ENCODE measurements around the gene EDEM3. TPM values are rescaled to one million over a fixed set of nuclear protein-coding genes. Genes with fewer than 3 reads are reported as not detected.
"Not testable (repeated sequence)": the region's sequence is repeated elsewhere in the genome, so short reads cannot be mapped to it uniquely, and the experiment has no call there.

Gene EDEM3
- polyA plus RNA-seq, 1 donor: 37.4 TPM

- H3K9me3 ChIP-seq (ENCODE audit: control insufficient read depth, low read depth, low read length): no peaks in the 10 kb centered on the region
- no peaks in the 10 kb centered on the region for H3K27me3 ChIP-seq (ENCODE audit: control insufficient read depth, insufficient read depth, low read length)
- DNase-seq: no peak
- 93% methylated on average over 1 of the region's 4 CpGs for WGBS (ENCODE audit: insufficient coverage, low lambda C conversion rate)
- H3K4me1 ChIP-seq (ENCODE audit: control insufficient read depth, insufficient read depth, low read length): peaks cover 5% of the 10 kb centered on the region
- H3K27ac ChIP-seq (ENCODE audit: low read length): no peak overlapping the region
- no peak overlapping the region for H3K4me3 ChIP-seq (ENCODE audit: low read length)
- H3K36me3 ChIP-seq (ENCODE audit: control insufficient read depth, insufficient read depth, low read length): no peaks in the 10 kb centered on the region
Observed at GRCh38 chr1:184770181-184770979, 15.7 kb upstream of the EDEM3 start.

- no peak overlapping the region for H3K4me3 ChIP-seq (ENCODE audit: low read length)
- no peaks in the 10 kb centered on the region for H3K27me3 ChIP-seq (ENCODE audit: control insufficient read depth, insufficient read depth, low read length)
- H3K36me3 ChIP-seq (ENCODE audit: control insufficient read depth, insufficient read depth, low read length): no peaks in the 10 kb centered on the region
- H3K9me3 ChIP-seq (ENCODE audit: control insufficient read depth, low read depth, low read length): no peaks in the 10 kb centered on the region
- no peak for DNase-seq
- no peak overlapping the region for H3K27ac ChIP-seq (ENCODE audit: low read length)
- 100% methylated on average over 1 of the region's 2 CpGs for WGBS (ENCODE audit: insufficient coverage, low lambda C conversion rate)
- peaks cover 3% of the 10 kb centered on the region for H3K4me1 ChIP-seq (ENCODE audit: control insufficient read depth, insufficient read depth, low read length)
Observed at GRCh38 chr1:184769241-184769640, 14.6 kb upstream of the EDEM3 start.

- 69% methylated on average over 2 of the region's 2 CpGs for WGBS (ENCODE audit: insufficient coverage, low lambda C conversion rate)
- H3K4me3 ChIP-seq (ENCODE audit: low read length): no peak overlapping the region
- H3K4me1 ChIP-seq (ENCODE audit: control insufficient read depth, insufficient read depth, low read length): no peaks in the 10 kb centered on the region
- no peaks in the 10 kb centered on the region for H3K27me3 ChIP-seq (ENCODE audit: control insufficient read depth, insufficient read depth, low read length)
- no peaks in the 10 kb centered on the region for H3K9me3 ChIP-seq (ENCODE audit: control insufficient read depth, low read depth, low read length)
- H3K27ac ChIP-seq (ENCODE audit: low read length): no peak overlapping the region
- DNase-seq: no peak
- H3K36me3 ChIP-seq (ENCODE audit: control insufficient read depth, insufficient read depth, low read length): no peaks in the 10 kb centered on the region
Observed at GRCh38 chr1:184768467-184768866, 13.8 kb upstream of the EDEM3 start.

GRCh38 chr1:184767591-184767990 is 12.9 kb upstream of the EDEM3 start:
- Histone ChIP-seq H3K27ac (ENCODE audit: low read length) (no peak overlapping the region), H3K27me3 (ENCODE audit: control insufficient read depth, insufficient read depth, low read length) (no peaks in the 10 kb centered on the region), H3K4me1 (ENCODE audit: control insufficient read depth, insufficient read depth, low read length) (no peaks in the 10 kb centered on the region), H3K36me3 (ENCODE audit: control insufficient read depth, insufficient read depth, low read length) (no peaks in the 10 kb centered on the region), H3K9me3 (ENCODE audit: control insufficient read depth, low read depth, low read length) (no peaks in the 10 kb centered on the region), H3K4me3 (ENCODE audit: low read length) (no peak overlapping the region)
- WGBS (ENCODE audit: insufficient coverage, low lambda C conversion rate): 100% methylated on average over 1 of the region's 5 CpGs
- no peak for DNase-seq

GRCh38 chr1:184764483-184764882 is 9.8 kb upstream of the EDEM3 start:
- no peaks in the 10 kb centered on the region for H3K9me3 ChIP-seq (ENCODE audit: control insufficient read depth, low read depth, low read length)
- H3K36me3 ChIP-seq (ENCODE audit: control insufficient read depth, insufficient read depth, low read length): no peaks in the 10 kb centered on the region
- no peaks in the 10 kb centered on the region for H3K27me3 ChIP-seq (ENCODE audit: control insufficient read depth, insufficient read depth, low read length)
- no CpG with 5 or more reads among the region's 1 CpG for WGBS (ENCODE audit: insufficient coverage, low lambda C conversion rate)
- H3K27ac ChIP-seq (ENCODE audit: low read length): no peak overlapping the region
- H3K4me3 ChIP-seq (ENCODE audit: low read length): no peak overlapping the region
- H3K4me1 ChIP-seq (ENCODE audit: control insufficient read depth, insufficient read depth, low read length): no peaks in the 10 kb centered on the region
- no peak for DNase-seq

- H3K9me3 ChIP-seq (ENCODE audit: control insufficient read depth, low read depth, low read length); H3K36me3 ChIP-seq (ENCODE audit: control insufficient read depth, insufficient read depth, low read length); H3K27me3 ChIP-seq (ENCODE audit: control insufficient read depth, insufficient read depth, low read length); H3K4me3 ChIP-seq (ENCODE audit: low read length); H3K27ac ChIP-seq (ENCODE audit: low read length); H3K4me1 ChIP-seq (ENCODE audit: control insufficient read depth, insufficient read depth, low read length); DNase-seq: not testable (repeated sequence)
- WGBS (ENCODE audit: insufficient coverage, low lambda C conversion rate): no CpG with 5 or more reads among the region's 3 CpGs
Observed at GRCh38 chr1:184763520-184763919, 8.9 kb upstream of the EDEM3 start.

- Histone ChIP-seq H3K4me1 (ENCODE audit: control insufficient read depth, insufficient read depth, low read length) (no peaks in the 10 kb centered on the region), H3K27me3 (ENCODE audit: control insufficient read depth, insufficient read depth, low read length) (no peaks in the 10 kb centered on the region), H3K4me3 (ENCODE audit: low read length) (no peak overlapping the region), H3K36me3 (ENCODE audit: control insufficient read depth, insufficient read depth, low read length) (no peaks in the 10 kb centered on the region), H3K9me3 (ENCODE audit: control insufficient read depth, low read depth, low read length) (no peaks in the 10 kb centered on the region), H3K27ac (ENCODE audit: low read length) (no peak overlapping the region)
- 100% methylated on average over 1 of the region's 4 CpGs for WGBS (ENCODE audit: insufficient coverage, low lambda C conversion rate)
- peak in 1 of 2 donors; percentile 17 for DNase-seq
Observed at GRCh38 chr1:184761969-184762485, 7.4 kb upstream of the EDEM3 start.

- Histone ChIP-seq H3K4me1 (ENCODE audit: control insufficient read depth, insufficient read depth, low read length) (no peaks in the 10 kb centered on the region), H3K27ac (ENCODE audit: low read length) (no peak overlapping the region)
Observed at GRCh38 chr1:184759651-184760050, 5.0 kb upstream of the EDEM3 start.

GRCh38 chr1:184759112-184759511 is 4.5 kb upstream of the EDEM3 start:
- peak in 1 of 2 donors; percentile 25 for DNase-seq
- no peaks in the 10 kb centered on the region for H3K36me3 ChIP-seq (ENCODE audit: control insufficient read depth, insufficient read depth, low read length)
- no peak overlapping the region for H3K4me3 ChIP-seq (ENCODE audit: low read length)
- H3K9me3 ChIP-seq (ENCODE audit: control insufficient read depth, low read depth, low read length): no peaks in the 10 kb centered on the region
- H3K27ac ChIP-seq (ENCODE audit: low read length): no peak overlapping the region
- H3K27me3 ChIP-seq (ENCODE audit: control insufficient read depth, insufficient read depth, low read length): no peaks in the 10 kb centered on the region
- 86% methylated on average over 1 of the region's 1 CpG for WGBS (ENCODE audit: insufficient coverage, low lambda C conversion rate)
- H3K4me1 ChIP-seq (ENCODE audit: control insufficient read depth, insufficient read depth, low read length): no peaks in the 10 kb centered on the region

More at GRCh38 chr1:184759651-184760050, 5.0 kb upstream of the EDEM3 start:
- H3K36me3 ChIP-seq (ENCODE audit: control insufficient read depth, insufficient read depth, low read length): no peaks in the 10 kb centered on the region
- H3K27me3 ChIP-seq (ENCODE audit: control insufficient read depth, insufficient read depth, low read length): no peaks in the 10 kb centered on the region
- H3K9me3 ChIP-seq (ENCODE audit: control insufficient read depth, low read depth, low read length): no peaks in the 10 kb centered on the region
- DNase-seq: no peak
- no peak overlapping the region for H3K4me3 ChIP-seq (ENCODE audit: low read length)
- no CpG with 5 or more reads among the region's 4 CpGs for WGBS (ENCODE audit: insufficient coverage, low lambda C conversion rate)

GRCh38 chr1:184757891-184758290 is 3.2 kb upstream of the EDEM3 start:
- Histone ChIP-seq H3K4me1 (ENCODE audit: control insufficient read depth, insufficient read depth, low read length) (no peaks in the 10 kb centered on the region), H3K36me3 (ENCODE audit: control insufficient read depth, insufficient read depth, low read length) (no peaks in the 10 kb centered on the region), H3K9me3 (ENCODE audit: control insufficient read depth, low read depth, low read length) (no peaks in the 10 kb centered on the region), H3K27me3 (ENCODE audit: control insufficient read depth, insufficient read depth, low read length) (no peaks in the 10 kb centered on the region), H3K27ac (ENCODE audit: low read length) (no peak overlapping the region), H3K4me3 (ENCODE audit: low read length) (no peak overlapping the region)
- DNase-seq: no peak

- Histone ChIP-seq H3K9me3 (ENCODE audit: control insufficient read depth, low read depth, low read length) (no peaks in the 10 kb centered on the region), H3K4me1 (ENCODE audit: control insufficient read depth, insufficient read depth, low read length) (peaks cover 3% of the 10 kb centered on the region), H3K27ac (ENCODE audit: low read length) (no peak overlapping the region), H3K36me3 (ENCODE audit: control insufficient read depth, insufficient read depth, low read length) (no peaks in the 10 kb centered on the region), H3K27me3 (ENCODE audit: control insufficient read depth, insufficient read depth, low read length) (no peaks in the 10 kb centered on the region), H3K4me3 (ENCODE audit: low read length) (no peak overlapping the region)
- no peak for DNase-seq
- 100% methylated on average over 4 of the region's 10 CpGs for WGBS (ENCODE audit: insufficient coverage, low lambda C conversion rate)
Observed at GRCh38 chr1:184757406-184757805, 2.7 kb upstream of the EDEM3 start.
